ENCODE measurements around the gene MAP2. TPM values are rescaled to one million over a fixed set of nuclear protein-coding genes. Genes with fewer than 3 reads are reported as not detected.
"Not testable (repeated sequence)": the region's sequence is repeated elsewhere in the genome, so short reads cannot be mapped to it uniquely, and the experiment has no call there.

The MAP2 gene
- polyA plus RNA-seq, 10 donors = 7.9 to 14.3 (median 12.0) TPM

DNA sequence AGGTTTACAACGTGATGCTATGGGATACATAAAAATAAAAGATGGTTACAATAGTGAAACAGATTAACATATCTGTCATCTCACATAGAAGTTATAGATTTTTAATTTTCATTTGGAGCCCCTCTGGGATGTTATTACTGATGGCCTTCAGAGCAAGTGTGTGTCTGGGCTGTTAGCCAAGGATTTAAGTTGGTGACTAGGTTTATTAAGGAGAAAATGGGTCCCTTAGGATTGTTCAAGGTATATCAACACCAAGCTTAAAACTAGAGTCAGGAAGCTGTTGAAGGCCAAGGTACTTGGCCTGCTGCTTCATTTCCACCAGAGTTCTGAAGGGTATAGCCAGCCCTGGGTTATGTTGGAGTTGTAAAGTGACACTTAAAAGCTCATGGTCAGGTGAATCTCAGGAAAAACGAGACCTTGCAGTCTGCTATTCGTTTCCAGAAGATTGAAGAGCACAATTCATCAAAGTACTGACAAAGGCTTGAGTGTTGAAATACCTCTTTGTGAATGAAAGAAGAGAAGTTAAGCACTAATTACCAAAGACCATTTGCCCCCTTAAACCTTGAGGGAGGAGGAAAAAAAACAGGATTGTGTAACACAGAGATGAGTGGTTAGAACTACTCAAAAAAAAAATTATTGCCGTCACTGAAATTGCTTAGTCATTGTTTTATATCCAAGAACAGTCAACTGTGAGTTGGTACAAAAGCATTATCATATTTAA is 48.4 kb downstream of the MAP2 start:
- DNase-seq = peak in 1 of 3 donors; percentile 17

DNA sequence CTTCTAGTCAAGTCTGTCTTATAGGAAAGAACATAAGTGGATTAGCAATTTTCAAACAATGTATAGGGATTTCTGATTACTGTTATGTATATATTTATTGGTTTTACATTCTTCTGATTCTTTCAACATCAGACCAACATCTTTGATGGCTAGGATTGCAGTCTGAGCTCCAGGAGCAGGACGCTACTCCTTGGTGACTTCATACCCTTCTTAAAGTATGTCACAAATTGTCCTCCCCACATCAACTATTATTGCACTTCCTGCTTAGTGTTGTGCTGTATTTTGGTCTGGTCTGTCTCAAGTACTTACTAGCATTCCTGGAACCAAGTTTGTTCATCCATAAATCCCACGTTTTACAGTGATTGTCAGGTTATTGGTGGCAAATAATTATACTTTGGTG is 49.0 kb downstream of the MAP2 start:
- no peak for DNase-seq

DNA sequence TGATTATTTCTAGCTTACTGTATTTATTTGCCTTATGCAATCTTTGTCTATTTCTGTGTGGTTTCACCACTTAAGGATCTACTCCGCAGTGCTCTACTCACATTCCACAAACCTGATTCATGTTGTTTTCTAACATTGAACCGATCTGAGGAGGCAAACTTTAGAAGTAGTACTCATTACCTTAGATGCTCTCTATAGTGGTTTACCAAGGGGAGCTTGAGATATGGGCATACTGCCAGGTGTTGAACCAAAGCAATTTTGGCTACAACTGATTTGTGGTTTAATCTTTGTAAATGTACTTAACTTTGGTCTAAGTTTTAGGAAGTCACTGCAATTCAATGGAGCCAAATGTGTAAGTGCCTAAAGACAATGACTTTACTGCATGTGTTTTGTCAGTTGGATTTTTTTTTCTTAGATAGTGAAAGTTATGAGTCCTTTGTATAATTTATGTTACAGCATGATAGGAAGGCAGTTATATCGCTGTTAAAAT is 50.1 kb downstream of the MAP2 start:
- DNase-seq = peak in 1 of 3 donors; percentile 88

DNA sequence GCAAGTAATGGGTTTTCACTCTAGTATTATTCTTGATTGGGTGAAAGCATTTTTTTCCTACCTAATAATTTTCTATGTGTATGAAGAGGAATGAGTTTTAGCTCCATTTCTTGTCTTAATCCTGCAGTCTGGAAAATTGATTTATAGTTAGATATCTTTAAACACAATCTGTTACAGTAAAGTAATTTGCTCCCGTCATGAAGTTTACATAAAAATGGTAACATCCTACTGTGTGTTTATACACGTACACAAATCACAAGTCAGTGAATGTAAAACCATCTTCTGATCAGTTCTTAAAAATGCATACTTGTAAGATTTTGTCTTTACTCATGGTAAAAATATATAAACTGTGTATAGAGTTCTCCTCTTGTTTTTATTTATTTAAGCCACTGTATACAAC is 51.1 kb downstream of the MAP2 start:
- DNase-seq = no peak

DNA sequence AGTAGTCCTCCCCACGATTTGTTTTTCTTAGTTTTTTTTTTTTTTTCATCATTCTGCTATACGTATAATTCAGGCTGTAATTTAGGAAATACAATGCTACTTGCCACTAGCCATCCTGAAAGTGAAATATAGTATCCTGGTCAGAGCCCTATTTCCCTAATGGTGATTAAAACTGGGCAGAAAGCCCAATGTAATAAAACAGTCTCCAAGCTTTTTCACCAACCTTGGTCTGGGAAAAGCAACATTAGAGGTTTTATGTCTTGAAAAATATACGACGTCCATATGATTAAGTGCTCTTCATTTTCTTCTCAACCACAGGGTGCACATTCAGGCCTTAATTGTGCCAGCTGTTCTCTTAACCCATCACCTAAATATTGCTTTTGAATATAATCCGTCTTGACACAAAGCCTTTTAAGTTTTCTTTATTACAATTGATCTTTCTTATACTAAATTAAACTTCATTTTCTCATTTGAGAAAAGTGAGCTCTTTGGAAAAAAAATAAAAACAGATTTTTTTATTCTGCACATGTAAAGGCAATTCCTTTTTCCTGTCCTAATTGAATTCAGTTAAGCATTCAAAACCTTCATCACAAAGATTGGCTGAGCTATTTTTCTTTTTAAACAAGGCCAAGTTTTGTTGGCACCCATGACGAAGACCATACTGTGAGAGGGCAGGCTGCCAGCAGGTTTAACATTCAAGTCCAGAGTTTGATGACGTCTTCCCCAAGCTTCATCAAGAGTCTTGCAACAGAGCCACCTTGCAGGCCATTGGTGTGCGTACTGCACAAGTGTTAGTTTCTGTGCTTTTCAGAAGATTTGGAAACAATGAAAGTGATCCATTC is 52.7 kb downstream of the MAP2 start:
- DNase-seq = peak; percentile 35 to 42 (median 40)

DNA sequence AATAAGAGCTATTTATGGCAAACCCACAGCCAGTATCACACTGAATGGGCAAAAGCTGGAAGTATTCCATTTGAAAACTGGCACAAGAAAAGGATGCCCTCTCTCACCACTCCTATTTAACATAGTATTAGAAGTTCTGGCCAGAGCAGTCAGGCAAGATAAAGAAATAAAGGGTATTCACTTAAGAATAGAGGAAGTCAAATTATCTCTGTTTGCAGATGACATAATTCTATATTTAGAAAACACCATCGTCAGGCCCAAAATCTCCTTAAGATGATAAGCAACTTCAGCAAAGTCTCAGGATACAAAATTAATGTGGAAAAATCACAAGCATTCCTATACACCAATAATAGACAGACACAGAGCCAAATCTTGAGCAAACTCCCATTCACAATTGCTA is 68.4 kb downstream of the MAP2 start:
- DNase-seq = not testable (repeated sequence)

DNA sequence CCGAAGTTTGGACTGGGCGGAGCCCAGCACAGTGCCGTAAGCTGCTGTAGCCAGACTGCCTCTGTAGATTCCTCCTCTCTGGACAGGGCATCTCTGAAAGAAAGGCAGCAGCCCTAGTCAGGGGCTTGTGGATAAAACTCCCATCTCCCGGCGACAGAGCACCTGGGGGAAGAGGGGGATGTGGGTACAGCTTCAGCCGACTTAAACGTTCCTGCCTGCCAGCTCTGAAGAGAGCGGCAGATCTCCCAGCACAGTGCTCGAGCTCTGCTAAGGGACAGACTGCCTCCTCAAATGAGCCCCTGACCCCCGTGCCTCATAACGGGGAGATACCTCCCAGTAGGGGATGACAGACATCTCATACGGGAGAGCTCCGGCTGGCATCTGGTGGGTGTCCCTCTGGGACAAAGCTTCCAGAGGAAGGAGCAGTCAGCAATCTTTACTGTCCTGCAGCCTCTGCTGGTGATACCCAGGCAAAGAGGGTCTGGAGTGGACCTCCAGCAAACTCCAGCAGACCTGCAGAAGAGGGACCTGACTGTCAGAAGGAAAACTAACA is 71.3 kb downstream of the MAP2 start:
- DNase-seq = not testable (repeated sequence)

DNA sequence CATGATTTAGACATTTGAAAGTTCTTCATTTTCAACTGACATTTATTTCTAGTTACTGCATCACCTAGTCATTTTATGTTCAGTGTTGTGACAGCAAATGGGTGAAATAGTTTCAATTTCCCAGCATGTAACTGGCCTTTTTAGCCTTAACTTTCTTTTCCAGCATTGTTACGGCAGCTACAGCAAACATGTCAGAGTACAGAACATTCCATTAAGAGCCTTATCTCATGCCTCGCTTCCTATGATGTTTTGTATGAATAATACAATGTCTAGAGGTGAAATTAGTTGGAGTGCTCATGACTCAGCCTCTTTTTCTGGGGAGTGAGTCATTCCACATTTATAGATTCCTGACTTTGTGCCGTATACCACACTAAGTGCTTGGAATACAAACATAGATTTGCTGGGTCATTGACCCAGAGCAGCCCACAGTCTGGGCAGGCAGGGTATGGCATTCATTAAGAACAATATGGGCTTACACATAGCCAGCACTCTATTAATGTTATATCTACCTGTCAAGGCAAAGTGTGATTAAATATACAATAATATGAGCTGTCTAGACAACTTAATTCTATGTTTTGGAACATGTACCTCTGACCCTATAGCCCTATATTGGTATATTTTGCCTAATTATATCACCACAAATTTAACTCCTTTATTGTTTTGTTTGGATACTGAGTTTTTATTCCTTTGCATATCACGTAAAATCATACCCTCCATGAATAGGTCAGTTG is 72.2 kb downstream of the MAP2 start:
- peak; percentile 10 to 89 (median 27) for DNase-seq

DNA sequence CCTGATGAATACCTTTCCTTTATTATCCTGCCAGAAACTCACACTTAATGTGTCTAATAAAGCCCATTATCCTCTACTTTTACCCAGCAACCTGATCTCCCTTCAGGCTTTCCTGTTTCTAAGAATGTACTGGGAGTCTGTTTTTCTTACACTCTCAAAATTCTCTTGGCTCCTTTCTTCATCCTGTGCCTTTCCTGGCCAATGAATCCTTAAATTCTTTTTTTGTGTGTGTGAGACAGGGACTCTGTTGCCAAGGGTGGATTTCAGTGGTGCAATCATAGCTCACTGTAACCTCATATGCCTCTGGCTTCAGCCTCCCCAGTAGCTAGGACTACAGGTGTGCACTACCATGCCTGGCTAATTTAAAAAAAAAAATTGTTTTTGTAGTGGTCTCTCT is 72.7 kb downstream of the MAP2 start:
- peak in 1 of 3 donors; percentile 17 for DNase-seq

DNA sequence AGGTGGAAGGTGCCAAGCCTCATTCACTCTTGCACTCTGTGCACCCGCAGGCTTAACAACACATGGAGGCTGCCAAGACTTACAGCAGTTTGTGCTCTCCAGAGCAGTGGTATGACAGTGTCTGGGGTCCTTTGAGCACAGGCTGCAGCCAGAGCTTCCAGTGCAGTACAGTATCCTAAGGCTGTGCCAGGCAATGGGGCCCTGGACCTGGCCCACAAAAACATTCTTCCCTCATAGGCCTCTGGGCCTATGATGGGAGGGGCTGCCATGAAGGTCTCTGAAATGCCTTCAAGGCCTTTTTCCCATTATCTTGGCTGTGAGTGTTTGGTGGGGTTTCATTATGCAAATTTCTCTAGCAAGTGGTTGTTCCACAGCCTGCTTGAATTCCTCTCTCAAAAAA is 74.8 kb downstream of the MAP2 start:
- no peak for DNase-seq

DNA sequence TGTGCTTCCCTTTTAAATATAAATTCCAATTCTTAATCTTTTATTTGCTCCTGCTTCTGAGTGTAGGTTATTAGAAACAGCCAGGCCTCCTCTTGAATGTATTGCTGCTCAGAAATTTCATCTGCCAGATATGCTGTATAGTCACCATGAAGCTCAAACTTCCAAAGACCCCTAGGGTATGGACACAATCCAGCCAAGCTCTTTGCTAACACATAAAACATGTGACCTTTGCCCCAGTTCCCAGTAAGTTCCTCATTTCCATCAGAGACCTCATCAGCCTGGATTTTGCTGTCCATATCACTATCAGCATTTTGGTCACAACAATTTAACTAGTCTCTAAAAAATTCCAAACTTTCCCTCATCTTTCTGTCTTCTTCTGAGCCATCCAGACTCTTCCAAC is 75.2 kb downstream of the MAP2 start:
- peak in 1 of 3 donors; percentile 1 for DNase-seq

DNA sequence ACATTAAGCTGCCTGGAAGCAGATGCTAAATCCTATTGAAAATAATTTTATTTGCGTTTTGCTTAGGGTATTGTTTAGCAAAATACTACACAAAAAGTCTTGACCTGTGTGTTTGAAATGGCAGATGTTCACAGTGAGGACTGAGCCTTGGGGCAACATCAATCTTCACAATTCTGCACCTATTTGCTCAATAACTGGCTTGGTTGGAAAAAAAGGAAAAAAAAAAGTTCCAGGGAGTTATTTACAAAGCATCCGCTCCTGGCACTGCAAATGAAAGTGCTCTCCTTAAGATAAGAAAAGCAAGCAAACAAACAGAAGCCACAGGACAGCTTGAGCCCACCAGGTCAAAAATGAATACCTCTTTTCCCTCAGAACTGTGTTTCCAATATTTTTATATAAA is 77.7 kb downstream of the MAP2 start:
- no peak for DNase-seq

DNA sequence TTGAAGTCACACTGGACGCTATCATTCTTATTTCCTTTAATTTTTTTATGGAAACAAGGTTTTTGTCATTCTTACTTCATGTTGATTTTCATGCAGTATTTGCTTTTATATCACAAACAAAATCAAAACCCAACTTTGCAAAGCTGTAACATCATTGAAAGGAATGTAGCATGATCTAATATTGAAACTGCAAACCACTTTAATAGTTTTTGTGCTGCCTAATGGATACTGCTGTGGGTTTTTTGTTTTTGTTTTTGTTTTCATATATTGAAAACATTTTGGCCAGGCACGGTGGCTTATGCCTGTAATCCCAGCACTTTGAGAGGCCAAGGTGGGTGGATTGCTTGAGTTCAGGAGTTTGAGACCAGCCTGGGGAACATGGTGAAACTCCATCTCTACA is 81.6 kb downstream of the MAP2 start:
- DNase-seq = no peak

DNA sequence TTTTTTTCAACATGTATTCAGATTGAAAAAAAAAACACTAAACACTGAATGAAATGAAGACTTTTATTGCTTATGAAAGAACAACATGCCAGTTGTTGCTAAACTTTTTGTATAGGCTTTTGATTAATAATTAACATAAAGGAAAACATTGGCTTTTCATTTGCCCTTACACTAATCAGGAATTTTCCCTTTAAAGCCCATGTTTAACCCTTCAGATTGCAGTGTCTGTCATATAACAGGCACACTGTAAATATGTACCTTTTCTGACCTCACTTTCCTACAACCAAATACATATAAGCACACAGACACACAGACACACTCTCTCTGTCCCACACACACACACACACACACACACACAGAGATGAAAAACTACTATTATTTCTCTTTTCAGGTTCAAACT is 84.4 kb downstream of the MAP2 start:
- DNase-seq = no peak

DNA sequence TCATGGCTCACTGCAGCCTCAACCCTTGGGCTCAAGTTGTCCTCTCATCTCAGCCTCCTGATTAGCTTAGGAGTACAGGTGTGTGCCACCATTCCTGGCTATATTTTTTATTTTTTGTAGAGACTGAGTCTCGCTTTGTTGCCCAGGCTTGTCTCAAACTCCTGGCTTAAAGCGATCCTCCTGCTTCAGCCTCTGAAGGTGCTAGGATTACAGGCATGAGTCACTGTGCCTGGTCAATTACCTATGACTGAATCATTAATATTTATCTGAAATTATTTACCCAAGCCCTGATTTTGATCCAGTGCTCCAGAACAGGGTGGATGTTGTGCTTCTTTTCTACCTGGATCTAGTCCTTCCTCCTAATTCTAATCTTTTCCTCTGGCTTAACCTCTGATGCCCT is 87.8 kb downstream of the MAP2 start:
- no peak for DNase-seq

DNA sequence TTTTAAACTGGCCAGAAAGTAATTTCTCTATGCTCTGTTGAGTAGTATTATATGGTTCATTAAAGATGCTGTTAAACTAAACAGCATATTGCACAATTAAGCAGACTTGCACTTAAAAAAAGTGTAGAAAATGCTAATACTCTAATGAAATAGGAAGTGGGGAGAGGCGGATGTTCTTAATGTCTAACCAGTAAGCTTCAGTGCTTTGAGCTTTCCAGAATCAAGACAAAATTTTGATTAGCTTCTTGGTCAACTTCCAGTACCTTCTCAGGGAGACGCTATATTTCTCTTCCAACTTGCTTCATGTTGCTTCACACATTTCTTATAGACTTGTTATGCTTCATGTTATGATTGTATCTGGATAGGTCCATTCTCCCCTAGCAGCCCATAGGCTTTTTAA is 89.1 kb downstream of the MAP2 start:
- DNase-seq = no peak

DNA sequence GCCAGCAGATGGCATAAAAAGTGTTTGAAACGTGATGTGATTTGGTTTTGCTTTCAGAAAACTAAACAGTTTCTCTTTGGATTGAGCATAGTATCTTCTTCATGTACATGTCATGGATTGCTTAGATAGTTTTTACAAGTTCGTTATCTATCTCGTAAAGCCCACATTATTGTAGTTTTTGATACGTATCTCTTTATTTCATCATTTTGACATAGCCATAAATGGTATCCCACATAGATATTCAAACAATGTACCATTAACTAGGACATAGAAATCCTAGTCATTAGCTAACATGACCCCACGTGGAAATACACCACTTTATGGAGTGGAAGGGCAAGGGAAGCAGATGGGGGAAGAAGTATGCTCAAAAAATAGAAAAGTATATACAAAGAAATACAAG is 93.6 kb downstream of the MAP2 start:
- no peak for DNase-seq

DNA sequence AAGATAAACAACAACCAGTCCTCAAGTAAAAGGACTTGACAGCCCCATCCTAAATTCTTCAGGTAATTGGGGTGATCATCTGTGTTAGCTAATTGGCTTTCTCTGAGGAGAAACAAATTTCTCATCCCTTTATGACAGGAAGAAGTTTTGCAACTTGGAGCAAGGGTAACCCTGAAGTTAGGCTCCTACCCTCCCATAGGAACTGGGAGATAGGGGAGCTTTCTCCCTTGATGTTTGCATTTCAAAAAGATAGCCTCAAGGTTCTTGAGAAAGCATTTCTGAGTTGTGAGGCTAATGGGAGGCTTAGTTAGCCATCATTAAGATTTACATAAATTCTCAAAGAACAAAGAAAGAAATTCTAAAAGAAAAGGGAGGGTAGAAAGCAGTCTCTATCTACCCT is 95.4 kb downstream of the MAP2 start:
- DNase-seq = no peak

DNA sequence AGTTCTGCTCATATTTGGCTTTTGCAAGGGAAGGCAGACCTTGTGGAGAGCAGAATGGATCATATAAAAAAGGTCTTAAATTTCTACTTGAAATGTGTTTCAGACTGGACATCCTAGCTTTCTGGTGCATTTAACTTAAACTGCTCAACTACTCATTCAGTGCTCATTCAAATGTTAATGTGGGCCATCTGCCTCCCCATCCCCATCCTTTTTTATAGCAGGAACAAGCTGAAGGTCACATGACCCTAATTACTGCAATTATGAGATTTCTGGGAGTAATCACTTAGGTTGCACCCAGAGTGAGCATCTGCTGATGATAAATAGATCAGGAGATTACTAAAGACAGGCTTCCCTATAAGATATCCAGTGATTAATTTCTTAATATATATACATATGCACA is 96.1 kb downstream of the MAP2 start:
- DNase-seq = no peak

DNA sequence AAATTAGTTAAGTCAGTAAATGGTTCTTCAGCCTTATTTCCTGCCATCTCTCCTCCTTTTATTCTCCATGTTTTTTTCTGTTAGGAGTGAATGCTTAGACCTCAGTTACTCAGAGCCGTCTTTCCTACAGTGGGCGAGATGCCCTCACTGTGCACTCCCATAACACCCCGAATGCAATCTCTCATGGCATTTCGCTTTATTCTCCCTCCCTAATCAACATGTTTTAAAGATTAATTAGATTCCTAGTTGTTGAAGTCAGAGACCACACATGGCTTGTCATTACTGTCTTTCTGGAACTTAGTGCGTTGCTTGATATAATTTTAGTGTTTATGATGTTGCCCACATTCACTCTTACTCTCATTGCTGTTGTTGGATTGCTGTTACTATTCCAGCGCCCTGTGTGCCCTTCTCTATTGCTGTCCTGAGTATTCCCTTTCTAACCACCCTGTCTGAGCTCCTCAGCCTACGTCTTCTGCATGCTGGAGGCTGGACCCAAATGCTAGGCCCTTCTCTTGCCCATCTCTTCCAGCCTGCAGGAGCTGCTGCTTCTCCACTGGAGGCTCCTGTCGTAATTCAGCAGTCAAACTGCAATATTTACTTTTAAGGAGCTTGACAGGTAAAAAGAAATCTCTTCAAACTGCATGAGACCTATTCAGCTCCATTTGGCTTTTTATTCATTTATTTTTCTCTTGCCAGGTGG is 99.3 kb downstream of the MAP2 start:
- no peak for DNase-seq

DNA sequence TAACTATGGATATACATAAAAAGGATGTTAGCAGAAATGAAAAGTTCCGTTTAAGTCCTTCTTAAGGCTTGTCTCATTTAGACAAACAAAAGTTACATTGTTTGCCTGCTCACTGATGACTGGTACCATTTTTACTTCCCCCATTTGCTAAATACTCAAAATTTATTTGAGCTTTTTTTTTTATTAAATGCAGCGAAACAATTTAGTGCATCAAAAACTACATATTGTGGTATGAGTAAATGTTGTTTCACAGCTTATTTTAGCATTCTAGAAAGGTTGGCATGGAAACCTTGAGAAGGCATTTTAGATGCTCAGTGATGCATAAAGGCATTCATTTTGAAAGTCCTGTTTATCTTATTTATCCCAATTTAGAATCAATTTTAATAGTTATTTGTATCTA is 100.0 kb downstream of the MAP2 start:
- DNase-seq = no peak

DNA sequence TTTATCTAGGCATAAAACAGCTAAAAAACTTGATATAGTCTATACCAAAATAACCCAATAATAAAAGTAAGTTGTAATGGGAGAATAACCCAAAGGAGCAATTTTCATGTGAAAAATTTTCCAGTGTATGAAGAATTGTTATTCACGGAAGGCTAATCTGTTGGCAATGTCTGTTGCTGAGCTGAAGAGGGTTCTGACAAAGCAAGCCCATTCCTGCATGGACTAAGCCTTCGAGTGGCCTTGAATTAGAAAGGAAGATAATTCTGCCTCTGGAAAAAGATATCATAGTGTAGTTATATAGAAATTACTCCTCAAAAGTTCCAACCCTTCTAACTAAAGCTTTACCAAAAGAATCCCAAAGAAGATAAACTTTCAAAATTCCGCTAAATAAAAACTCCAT is 101.5 kb downstream of the MAP2 start:
- peak in 1 of 3 donors; percentile 51 for DNase-seq

Measured in muscle of back (tissue), 11 donors.